GM23338 (cell line): Measurements from ENCODE around the gene SUGP1. TPM values are rescaled to one million over a fixed set of nuclear protein-coding genes. Genes with fewer than 3 reads are reported as not detected.

Experiments
- ATAC-seq: fragments of 200-7000 bp; cut with Tn5 transposase; 3 replicates; pipeline ENCODE4 v1.9.1; 2020
- DNase-seq: peaks from one replicate; pipeline ENCODE4 v3.0.0-alpha.2; 2015; ENCODE audit warnings: low spot score
- H2AFZ ChIP-seq: fragments of 200-600 bp; sonication (generic); 2 replicates; pipeline ENCODE4 v1.8.0; 2016; ENCODE audit warnings: antibody characterized with exemption, mild to moderate bottlenecking, moderate library complexity
- H3F3A ChIP-seq: fragments of 200-600 bp; sonication (generic); replicated peaks from 2 replicates; pipeline ENCODE4 v1.8.0; 2017; ENCODE audit warnings: antibody characterized with exemption, mixed run types, low read depth
- H3K27ac ChIP-seq: fragments of 200-600 bp; sonication (generic); 2 replicates; pipeline ENCODE4 v1.6.1; 2016; ENCODE audit warnings: low read depth
- H3K27me3 ChIP-seq: fragments of 200-600 bp; sonication (generic); 2 replicates; pipeline ENCODE4 v1.8.0; 2016; ENCODE audit warnings: mild to moderate bottlenecking, mixed run types, moderate library complexity; ENCODE audit not compliant: insufficient read depth
- H3K36me3 ChIP-seq: fragments of 200-600 bp; sonication (generic); 2 replicates; pipeline ENCODE4 v1.8.0; 2016; ENCODE audit warnings: mild to moderate bottlenecking; ENCODE audit not compliant: insufficient read depth
- H3K4me1 ChIP-seq: fragments of 200-600 bp; sonication (generic); 2 replicates; pipeline ENCODE4 v1.8.0; 2016; ENCODE audit warnings: mild to moderate bottlenecking, moderate library complexity; ENCODE audit not compliant: insufficient read depth
- H3K4me2 ChIP-seq: fragments of 200-600 bp; sonication (generic); 2 replicates; pipeline ENCODE4 v1.7.1; 2017; ENCODE audit warnings: mixed run types
- H3K4me3 ChIP-seq: fragments of 200-600 bp; sonication (generic); 2 replicates; pipeline ENCODE4 v1.6.1; 2016; ENCODE audit warnings: mixed run types
- H3K79me2 ChIP-seq: fragments of 200-600 bp; sonication (generic); replicated peaks from 2 replicates; pipeline ENCODE4 v1.8.0; 2017; ENCODE audit warnings: mild to moderate bottlenecking; ENCODE audit not compliant: insufficient read depth
- H3K9me2 ChIP-seq: fragments of 200-600 bp; sonication (generic); 2 replicates; pipeline ENCODE4 v1.8.0; 2017; ENCODE audit not compliant: insufficient read depth
- H4K20me1 ChIP-seq: fragments of 200-600 bp; sonication (generic); replicated peaks from 2 replicates; pipeline ENCODE4 v1.8.0; 2017; ENCODE audit warnings: mild to moderate bottlenecking; ENCODE audit not compliant: insufficient read depth
- H3K27ac Mint-ChIP-seq: 2 replicates; pipeline ENCODE4 v1.8.0; 2020; ENCODE audit warnings: inconsistent platforms, mild to moderate bottlenecking, moderate library complexity, mixed read lengths
- H3K27me3 Mint-ChIP-seq: 3 replicates; pipeline ENCODE4 v1.8.0; 2022; ENCODE audit warnings: low read depth, mild to moderate bottlenecking, moderate library complexity, mixed read lengths, inconsistent platforms; ENCODE audit not compliant: insufficient read depth, poor library complexity
- H3K36me3 Mint-ChIP-seq: 3 replicates; pipeline ENCODE4 v1.8.0; 2021; ENCODE audit warnings: low read depth, mild to moderate bottlenecking, inconsistent platforms, moderate library complexity, mixed read lengths
- H3K4me1 Mint-ChIP-seq: 3 replicates; pipeline ENCODE4 v1.8.0; 2020; ENCODE audit warnings: mild to moderate bottlenecking, inconsistent platforms, mixed read lengths
- H3K4me3 Mint-ChIP-seq: 3 replicates; pipeline ENCODE4 v1.8.0; 2021; ENCODE audit warnings: moderate library complexity, mild to moderate bottlenecking, inconsistent platforms, mixed read lengths
- H3K9me3 Mint-ChIP-seq: 3 replicates; pipeline ENCODE4 v1.8.0; 2020; ENCODE audit warnings: moderate library complexity, mild to moderate bottlenecking, inconsistent platforms, mixed read lengths
- CREB1 ChIP-seq: fragments of 250-450 bp; sonication (Bioruptor Pico); IDR thresholded peaks from 2 replicates; pipeline ENCODE4 v1.5.0; 2020; ENCODE audit warnings: low read depth, mild to moderate bottlenecking, moderate library complexity
- CTCF ChIP-seq, 2 experiments: fragments of 200-600 bp in 1 of 2; sonication (generic) in 1 of 2; conservative IDR thresholded peaks; 2 replicates each; pipeline versions ENCODE4 v1.5.1 to v1.6.1; 2016 to 2017; ENCODE audit warnings: antibody characterized with exemption in 2 of 2, low read depth in 2 of 2, mild to moderate bottlenecking in 2 of 2, moderate library complexity in 1 of 2
- EZH2 ChIP-seq: fragments of 200-600 bp; sonication (generic); IDR thresholded peaks from one replicate; pipeline ENCODE4 v1.8.0; 2017; ENCODE audit warnings: antibody characterized with exemption, mild to moderate bottlenecking, low read depth; ENCODE audit not compliant: unreplicated experiment
- EZH2phosphoT487 ChIP-seq: fragments of 200-600 bp; sonication (generic); IDR thresholded peaks from one replicate; pipeline ENCODE4 v1.8.1; 2018; ENCODE audit warnings: antibody characterized with exemption; ENCODE audit not compliant: unreplicated experiment
- JUNB ChIP-seq: IDR thresholded peaks from one replicate; pipeline ENCODE4 v1.6.1; 2016; ENCODE audit warnings: antibody characterized with exemption; ENCODE audit not compliant: unreplicated experiment
- NANOG ChIP-seq: IDR thresholded peaks from 2 replicates; pipeline ENCODE4 v1.6.1; 2016; ENCODE audit warnings: antibody characterized with exemption, borderline replicate concordance
- POLR2AphosphoS5 ChIP-seq: IDR thresholded peaks from 2 replicates; pipeline ENCODE4 v1.6.1; 2016; ENCODE audit warnings: antibody characterized with exemption, low read depth
- REST ChIP-seq: IDR thresholded peaks from one replicate; pipeline ENCODE4 v1.6.1; 2018; ENCODE audit warnings: antibody characterized with exemption; ENCODE audit not compliant: unreplicated experiment
- STAT1 ChIP-seq: IDR thresholded peaks from one replicate; pipeline ENCODE4 v1.6.1; 2016; ENCODE audit warnings: antibody characterized with exemption; ENCODE audit not compliant: unreplicated experiment
- ZNF114 ChIP-seq: fragments of 250-450 bp; sonication (Bioruptor Pico); IDR thresholded peaks from 2 replicates; pipeline ENCODE4 v1.5.0; 2020; ENCODE audit warnings: mild to moderate bottlenecking, moderate library complexity
- ZNF331 ChIP-seq: fragments of 250-450 bp; sonication (Bioruptor Pico); IDR thresholded peaks from 2 replicates; pipeline ENCODE4 v1.5.0; 2020; ENCODE audit warnings: low read depth, mild to moderate bottlenecking, moderate library complexity
- ZNF462 ChIP-seq: fragments of 250-450 bp; sonication (Bioruptor Pico); IDR thresholded peaks from 2 replicates; pipeline ENCODE4 v1.5.0; 2020; ENCODE audit warnings: mild to moderate bottlenecking, moderate library complexity
- polyA plus RNA-seq: library from polyadenylated mRNA; unstranded; fragments of >200 nt; fragmentation: Nextera tagmentation; extraction: Ambion mirVana; gene quantifications from 2 replicates; pipeline ENCODE4 v1.2.1, GENCODE V29; 2016
- total RNA-seq: library from RNA; depleted of rRNA; stranded (reverse); fragments of >200 nt; shearing (Covaris generic); gene quantifications from 2 replicates; pipeline ENCODE4 v1.2.3, GENCODE V29; 2014
- TF ChIP-seq, protein P1 (sequence below): IDR thresholded peaks from 2 replicates; pipeline ENCODE4 v1.6.1; 2016; ENCODE audit warnings: antibody characterized with exemption

SUGP1 gene
- total and polyA plus RNA-seq, 2 experiments from 2014 or later, result 38.6 to 61.6 TPM

GRCh38 chr19:19305066-19305465 lies 15.2 kb downstream of the SUGP1 start:
- H3K27me3 Mint-ChIP-seq, result no peaks in the 10 kb centered on the region
- H3K4me3 Mint-ChIP-seq, result no peak overlapping the region
- no peaks in the 10 kb centered on the region for H3K4me1 ChIP-seq
- 0 out of 2 replicates have a peak, but pooled peaks cover 2% of the 10 kb centered on the region for H3F3A ChIP-seq
- TF ChIP-seq CTCF (conservative IDR thresholded peaks at IDR 0.05; ENCODE audit: low read depth in 2 of 2) (no peak), ZNF114 (CRISPR knock-in tag) (no peak), REST (no peak), EZH2 (no peak), JUNB (no peak), STAT1 (no peak), NANOG (no peak), ZNF462 (CRISPR knock-in tag) (no peak), POLR2AphosphoS5 (no peak), CREB1 (CRISPR knock-in tag) (no peak), EZH2phosphoT487 (no peak), ZNF331 (CRISPR knock-in tag) (no peak)
- TF ChIP-seq, protein P1, sequence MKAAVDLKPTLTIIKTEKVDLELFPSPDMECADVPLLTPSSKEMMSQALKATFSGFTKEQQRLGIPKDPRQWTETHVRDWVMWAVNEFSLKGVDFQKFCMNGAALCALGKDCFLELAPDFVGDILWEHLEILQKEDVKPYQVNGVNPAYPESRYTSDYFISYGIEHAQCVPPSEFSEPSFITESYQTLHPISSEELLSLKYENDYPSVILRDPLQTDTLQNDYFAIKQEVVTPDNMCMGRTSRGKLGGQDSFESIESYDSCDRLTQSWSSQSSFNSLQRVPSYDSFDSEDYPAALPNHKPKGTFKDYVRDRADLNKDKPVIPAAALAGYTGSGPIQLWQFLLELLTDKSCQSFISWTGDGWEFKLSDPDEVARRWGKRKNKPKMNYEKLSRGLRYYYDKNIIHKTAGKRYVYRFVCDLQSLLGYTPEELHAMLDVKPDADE, result no peak
- peaks cover 7% of the 10 kb centered on the region for H3K36me3 ChIP-seq
- no peak for DNase-seq
- 0 out of 2 replicates have a peak, but pooled peaks cover 3% of the 10 kb centered on the region for H4K20me1 ChIP-seq
- no peaks in the 10 kb centered on the region for H3K9me2 ChIP-seq
- H3K36me3 Mint-ChIP-seq, result peaks cover 45% of the 10 kb centered on the region
- H3K4me2 ChIP-seq, result no peak overlapping the region
- no peaks in the 10 kb centered on the region for H3K27me3 ChIP-seq
- H3K79me2 ChIP-seq, result no peaks in the 10 kb centered on the region
- no peak overlapping the region for H2AFZ ChIP-seq
- no peak overlapping the region for H3K27ac ChIP-seq
- H3K27ac Mint-ChIP-seq, result no peak overlapping the region
- H3K4me1 Mint-ChIP-seq, result no peaks in the 10 kb centered on the region
- no peaks in the 10 kb centered on the region for H3K9me3 Mint-ChIP-seq
- no peak overlapping the region for H3K4me3 ChIP-seq
- no peak for ATAC-seq
